A673 (cell line): ENCODE data around the gene BIRC7.

ENCODE experiments used
- EZH2 ChIP-seq: fragments of 200-600 bp; sonication (generic); IDR thresholded peaks from 2 replicates; pipeline ENCODE4 v1.6.1; 2017; ENCODE audit warnings: borderline replicate concordance, low read depth, mild to moderate bottlenecking, mixed read lengths, antibody characterized with exemption, low read length; ENCODE audit not compliant: poor library complexity, severe bottlenecking
- TF ChIP-seq, protein P1 (sequence below): fragments of 300-800, 200-600 bp; sonication (generic); conservative IDR thresholded peaks from 2 replicates; pipeline ENCODE4 v1.5.1; 2017; ENCODE audit warnings: low read depth, mild to moderate bottlenecking, antibody characterized with exemption, low read length, moderate library complexity, mixed read lengths

- TF ChIP-seq, protein P1, sequence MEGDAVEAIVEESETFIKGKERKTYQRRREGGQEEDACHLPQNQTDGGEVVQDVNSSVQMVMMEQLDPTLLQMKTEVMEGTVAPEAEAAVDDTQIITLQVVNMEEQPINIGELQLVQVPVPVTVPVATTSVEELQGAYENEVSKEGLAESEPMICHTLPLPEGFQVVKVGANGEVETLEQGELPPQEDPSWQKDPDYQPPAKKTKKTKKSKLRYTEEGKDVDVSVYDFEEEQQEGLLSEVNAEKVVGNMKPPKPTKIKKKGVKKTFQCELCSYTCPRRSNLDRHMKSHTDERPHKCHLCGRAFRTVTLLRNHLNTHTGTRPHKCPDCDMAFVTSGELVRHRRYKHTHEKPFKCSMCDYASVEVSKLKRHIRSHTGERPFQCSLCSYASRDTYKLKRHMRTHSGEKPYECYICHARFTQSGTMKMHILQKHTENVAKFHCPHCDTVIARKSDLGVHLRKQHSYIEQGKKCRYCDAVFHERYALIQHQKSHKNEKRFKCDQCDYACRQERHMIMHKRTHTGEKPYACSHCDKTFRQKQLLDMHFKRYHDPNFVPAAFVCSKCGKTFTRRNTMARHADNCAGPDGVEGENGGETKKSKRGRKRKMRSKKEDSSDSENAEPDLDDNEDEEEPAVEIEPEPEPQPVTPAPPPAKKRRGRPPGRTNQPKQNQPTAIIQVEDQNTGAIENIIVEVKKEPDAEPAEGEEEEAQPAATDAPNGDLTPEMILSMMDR: no peak
- no peak for TF ChIP-seq EZH2
Observed at GRCh38 chr20:63188641-63189321, 46.9 kb upstream of the BIRC7 start.
